ENCODE data around the gene PAWR.

The PAWR gene

GRCh38 chr12:79710707-79711483, 20.1 kb upstream of the PAWR start:
- no peak for TF ChIP-seq CTCF (conservative IDR thresholded peaks at IDR 0.05; ENCODE audit: control insufficient read depth, insufficient read depth, low read depth, low read length)
- no peak for DNase-seq (ENCODE audit: low read depth)
- H3K4me3 ChIP-seq (ENCODE audit: control insufficient read depth, low read depth, low read length): no peak overlapping the region

GRCh38 chr12:79707830-79708229, 17.1 kb upstream of the PAWR start:
- H3K4me3 ChIP-seq (ENCODE audit: control insufficient read depth, low read depth, low read length): no peak overlapping the region

GRCh38 chr12:79706676-79707075, 15.9 kb upstream of the PAWR start:
- TF ChIP-seq CTCF (conservative IDR thresholded peaks at IDR 0.05; ENCODE audit: control insufficient read depth, insufficient read depth, low read depth, low read length): no peak
- no peak overlapping the region for H3K4me3 ChIP-seq (ENCODE audit: control insufficient read depth, low read depth, low read length)
- DNase-seq (ENCODE audit: low read depth): no peak

More at GRCh38 chr12:79707830-79708229, 17.1 kb upstream of the PAWR start:
- DNase-seq (ENCODE audit: low read depth): no peak
- no peak for TF ChIP-seq CTCF (conservative IDR thresholded peaks at IDR 0.05; ENCODE audit: control insufficient read depth, insufficient read depth, low read depth, low read length)

- DNase-seq (ENCODE audit: low read depth): peak; percentile 36
- TF ChIP-seq CTCF (conservative IDR thresholded peaks at IDR 0.05; ENCODE audit: control insufficient read depth, insufficient read depth, low read depth, low read length): no peak
- H3K4me3 ChIP-seq (ENCODE audit: control insufficient read depth, low read depth, low read length): no peak overlapping the region
These were observed 15.4 kb upstream of the PAWR start for GRCh38 chr12:79706156-79706555.

- no peak overlapping the region for H3K4me3 ChIP-seq (ENCODE audit: control insufficient read depth, low read depth, low read length)
- no peak for DNase-seq (ENCODE audit: low read depth)
- TF ChIP-seq CTCF (conservative IDR thresholded peaks at IDR 0.05; ENCODE audit: control insufficient read depth, insufficient read depth, low read depth, low read length): no peak
These were observed 8.2 kb upstream of the PAWR start for GRCh38 chr12:79698966-79699365.

GRCh38 chr12:79696416-79696815, 5.7 kb upstream of the PAWR start:
- no peak for TF ChIP-seq CTCF (conservative IDR thresholded peaks at IDR 0.05; ENCODE audit: control insufficient read depth, insufficient read depth, low read depth, low read length)
- H3K4me3 ChIP-seq (ENCODE audit: control insufficient read depth, low read depth, low read length): no peak overlapping the region
- no peak for DNase-seq (ENCODE audit: low read depth)

Measured in fibroblast of mammary gland (primary cell).